Prostate gland (tissue), 2 donors: ENCODE results near the gene KLRF2. TPM values are rescaled to one million over a fixed set of nuclear protein-coding genes. Genes with fewer than 3 reads are reported as not detected.

Experiments used
- DNase-seq: peaks from one replicate; pipeline ENCODE4 v3.0.0-alpha.2; 2019; ENCODE audit warnings: low spot score
- H3K27ac ChIP-seq, 2 donors: fragments of 200-600 bp; sonication (generic); 2 replicates each; pipeline ENCODE4 v1.5.1; 2017 to 2019
- H3K27me3 ChIP-seq: fragments of 200-600 bp; sonication (generic); replicated peaks from 2 replicates; pipeline ENCODE4 v1.5.1; 2019; ENCODE audit not compliant: insufficient read depth
- H3K36me3 ChIP-seq, 2 donors: fragments of 200-600 bp; sonication (generic); 1 replicate in 1 of 2; 2 replicates in 1 of 2; pipeline versions ENCODE4 v1.5.1 to v1.8.1; 2017 to 2019
- H3K4me1 ChIP-seq: fragments of 200-600 bp; sonication (generic); replicated peaks from 2 replicates; pipeline ENCODE4 v1.5.1; 2019
- H3K4me3 ChIP-seq, 2 donors: fragments of 200-600 bp; sonication (generic); 2 replicates each; pipeline ENCODE4 v1.5.1; 2017 to 2019
- H3K9me3 ChIP-seq: fragments of 200-600 bp; sonication (generic); 2 replicates; pipeline ENCODE4 v1.5.1; 2017
- CTCF ChIP-seq, 4 experiments: fragments of 200-600 bp in 2 of 4; fragments of 450-650 bp in 2 of 4; sonication (generic) in 2 of 4; IDR thresholded peaks; 1 replicate in 3 of 4; 2 replicates in 1 of 4; pipeline ENCODE4 v1.5.1; 2016 to 2019; ENCODE audit warnings: antibody characterized with exemption in 4 of 4, mild to moderate bottlenecking in 2 of 4, moderate library complexity in 2 of 4
- POLR2A ChIP-seq: fragments of 450-650 bp; IDR thresholded peaks from one replicate; pipeline ENCODE4 v1.6.1; 2016; ENCODE audit warnings: antibody characterized with exemption, mild to moderate bottlenecking
- POLR2AphosphoS5 ChIP-seq: sonication (generic); formaldehyde crosslinking; IDR thresholded peaks from one replicate; pipeline ENCODE4 v1.6.1; 2017; ENCODE audit warnings: antibody characterized with exemption
- WGBS: methylation state at CpG from one replicate; pipeline ENCODE4 v1.1.5; 2018; 5-methylcytosine and 5-hydroxymethylcytosine counted together
- intact Hi-C: fragments of 100-400 bp; cut with DNase I; formaldehyde crosslinking; loops from one replicate; pipeline ENCODE4 v1.14.2; 2022
- total RNA-seq, 2 donors: library from RNA; depleted of rRNA; stranded (reverse); fragments of >200 nt; gene quantifications; one replicate each; pipeline ENCODE4 v1.1.0, GENCODE V29; 2016

Gene KLRF2
- total RNA-seq, 2 donors from 2014 or later, result not detected

DNA sequence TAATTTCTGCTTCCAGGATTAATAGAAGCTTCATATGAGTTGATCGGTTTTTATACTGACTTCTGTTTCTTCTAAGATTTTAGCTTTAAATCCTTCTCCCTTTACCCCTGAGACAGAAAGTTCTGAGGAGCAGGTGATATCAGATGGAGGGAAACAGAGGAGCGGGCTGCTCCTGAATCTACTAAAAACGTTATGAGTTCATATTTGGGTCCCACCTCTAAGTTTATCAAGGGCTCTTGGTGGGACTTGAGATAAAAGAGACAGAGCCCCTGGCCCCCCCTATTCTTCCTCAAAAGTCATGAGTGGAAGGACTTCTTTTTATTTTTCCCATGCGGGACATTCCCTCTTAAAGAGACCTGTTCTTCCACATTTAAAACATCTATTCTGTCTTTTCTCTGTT is 27.1 kb downstream of the KLRF2 start:
- intact Hi-C loops, result no loop called here
- TF ChIP-seq CTCF (IDR thresholded peaks at IDR 0.05) (no peak), POLR2AphosphoS5 (no peak), POLR2A (no peak)
- H3K27me3 ChIP-seq, result no peaks in the 10 kb centered on the region
- no peaks in the 10 kb centered on the region for H3K4me1 ChIP-seq
- no peak overlapping the region for H3K27ac ChIP-seq
- no peaks in the 10 kb centered on the region for H3K36me3 ChIP-seq
- DNase-seq, result no peak
- no peaks in the 10 kb centered on the region for H3K9me3 ChIP-seq
- WGBS, result 89% methylated on average over 4 of the region's 4 CpGs
- H3K4me3 ChIP-seq, result no peak overlapping the region

DNA sequence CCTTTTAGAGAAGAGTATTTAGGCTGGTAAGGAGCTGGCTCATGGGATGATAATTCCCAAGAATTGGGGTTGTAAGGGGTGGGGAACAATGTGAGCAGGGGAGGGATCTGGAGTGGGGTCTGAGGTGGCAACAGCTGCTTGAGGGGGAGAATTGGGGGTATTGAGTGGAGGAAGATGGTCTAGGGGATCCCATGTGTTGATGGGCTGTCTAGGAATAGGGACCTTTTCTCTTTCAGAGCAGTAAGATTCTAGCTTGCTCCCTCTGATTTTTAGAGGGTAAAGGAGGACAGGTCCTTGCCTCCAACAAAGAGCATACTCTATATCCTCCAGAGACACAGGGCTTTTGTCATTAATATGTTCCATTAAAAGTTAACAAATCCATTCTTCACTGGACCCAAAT is 28.4 kb downstream of the KLRF2 start:
- no peaks in the 10 kb centered on the region for H3K27me3 ChIP-seq
- H3K4me1 ChIP-seq, result no peaks in the 10 kb centered on the region
- no peak for TF ChIP-seq CTCF (IDR thresholded peaks at IDR 0.05)
- no peak for TF ChIP-seq POLR2AphosphoS5
- no peak for TF ChIP-seq POLR2A
- no peak overlapping the region for H3K4me3 ChIP-seq
- no peaks in the 10 kb centered on the region for H3K36me3 ChIP-seq
- intact Hi-C loops, result no loop called here
- no peak overlapping the region for H3K27ac ChIP-seq
- DNase-seq, result no peak
- no peaks in the 10 kb centered on the region for H3K9me3 ChIP-seq

DNA sequence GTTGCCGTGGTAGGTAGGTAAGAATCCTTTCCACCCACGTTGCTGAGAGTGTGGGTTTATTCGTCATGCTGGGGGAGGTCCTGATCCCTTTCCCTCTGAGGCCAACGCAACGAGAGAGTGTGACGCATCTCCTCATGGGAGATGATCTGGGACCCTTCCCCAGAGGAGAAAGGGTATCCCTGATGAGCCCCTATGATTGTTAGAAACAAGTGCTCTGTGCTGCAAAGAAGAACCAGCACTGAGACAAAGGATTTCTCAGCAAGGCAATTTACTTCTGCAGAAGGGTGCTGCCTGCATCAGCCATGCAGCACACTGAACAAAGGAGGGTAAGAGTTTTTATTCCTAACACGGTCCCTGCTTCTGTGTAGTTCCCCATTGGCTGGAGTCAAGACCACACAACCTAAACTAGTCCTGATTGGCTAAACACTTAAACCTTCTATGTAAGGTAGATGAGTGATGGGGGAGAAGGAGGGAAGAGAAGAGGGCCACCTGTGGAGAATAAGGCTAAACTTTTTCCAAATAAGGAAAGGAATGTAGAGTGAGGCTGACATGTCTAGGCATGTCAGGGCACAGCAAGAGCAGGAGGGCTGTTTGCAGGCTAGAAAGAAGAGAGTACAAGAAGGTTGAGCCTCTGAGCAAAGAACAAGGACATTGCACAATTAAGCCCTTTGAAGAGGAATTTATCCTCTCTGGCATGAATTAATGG is 29.6 kb downstream of the KLRF2 start:
- Histone ChIP-seq H3K36me3 (no peaks in the 10 kb centered on the region), H3K4me1 (no peaks in the 10 kb centered on the region), H3K27me3 (no peaks in the 10 kb centered on the region), H3K9me3 (no peaks in the 10 kb centered on the region), H3K27ac (no peak overlapping the region), H3K4me3 (no peak overlapping the region)
- 78% methylated on average over 7 of the region's 7 CpGs for WGBS
- intact Hi-C loops, result no loop called here
- no peak for DNase-seq
- TF ChIP-seq CTCF (IDR thresholded peaks at IDR 0.05) (no peak), POLR2A (no peak), POLR2AphosphoS5 (no peak)

GRCh38 chr12:9911708-9912107 is 30.4 kb downstream of the KLRF2 start:
- intact Hi-C loops, result no loop called here
- TF ChIP-seq POLR2A (no peak), CTCF (IDR thresholded peaks at IDR 0.05) (no peak), POLR2AphosphoS5 (no peak)

DNA sequence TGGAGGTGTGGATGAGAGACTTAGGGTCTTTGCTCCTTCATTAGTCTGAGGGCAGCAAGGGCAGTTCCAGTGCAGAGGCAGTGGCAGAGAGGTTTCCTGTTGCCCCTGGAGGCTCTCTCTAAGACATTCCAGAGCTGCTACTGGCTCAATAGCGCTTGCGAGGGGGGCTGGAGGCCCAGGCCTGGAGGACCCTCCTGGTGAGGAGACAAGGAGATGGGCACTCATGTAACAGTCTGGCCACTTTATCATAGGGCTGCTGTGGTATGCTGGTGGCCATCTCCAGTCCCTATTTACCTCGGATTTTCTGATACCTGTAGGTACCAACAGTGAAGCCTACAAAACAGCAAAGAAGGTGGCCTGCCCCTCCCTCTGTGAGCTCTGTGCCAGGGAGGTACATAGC is 38.2 kb downstream of the KLRF2 start:
- no peak for TF ChIP-seq CTCF (IDR thresholded peaks at IDR 0.05)
- TF ChIP-seq POLR2AphosphoS5, result no peak
- no peak for TF ChIP-seq POLR2A
- intact Hi-C loops, result no loop called here
- H3K4me1 ChIP-seq, result no peaks in the 10 kb centered on the region
- WGBS, result 94% methylated on average over 3 of the region's 3 CpGs
- H3K27ac ChIP-seq, result no peak overlapping the region
- H3K4me3 ChIP-seq, result no peak overlapping the region
- H3K36me3 ChIP-seq, result no peaks in the 10 kb centered on the region
- no peak for DNase-seq
- no peaks in the 10 kb centered on the region for H3K9me3 ChIP-seq
- H3K27me3 ChIP-seq, result no peaks in the 10 kb centered on the region

More at GRCh38 chr12:9911708-9912107, 30.4 kb downstream of the KLRF2 start:
- no peaks in the 10 kb centered on the region for H3K27me3 ChIP-seq
- H3K27ac ChIP-seq, result no peak overlapping the region
- H3K4me3 ChIP-seq, result no peak overlapping the region
- no peak for DNase-seq
- no peaks in the 10 kb centered on the region for H3K36me3 ChIP-seq
- H3K4me1 ChIP-seq, result no peaks in the 10 kb centered on the region
- no peaks in the 10 kb centered on the region for H3K9me3 ChIP-seq
